ENCODE measurements around the gene STX7.
A peak's percentile ranks its signal among the peaks of the same experiment; 100 is the strongest.
"Not testable (repeated sequence)": the region's sequence is repeated elsewhere in the genome, so short reads cannot be mapped to it uniquely, and the experiment has no call there.

The STX7 gene, protein sequence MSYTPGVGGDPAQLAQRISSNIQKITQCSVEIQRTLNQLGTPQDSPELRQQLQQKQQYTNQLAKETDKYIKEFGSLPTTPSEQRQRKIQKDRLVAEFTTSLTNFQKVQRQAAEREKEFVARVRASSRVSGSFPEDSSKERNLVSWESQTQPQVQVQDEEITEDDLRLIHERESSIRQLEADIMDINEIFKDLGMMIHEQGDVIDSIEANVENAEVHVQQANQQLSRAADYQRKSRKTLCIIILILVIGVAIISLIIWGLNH

DNA sequence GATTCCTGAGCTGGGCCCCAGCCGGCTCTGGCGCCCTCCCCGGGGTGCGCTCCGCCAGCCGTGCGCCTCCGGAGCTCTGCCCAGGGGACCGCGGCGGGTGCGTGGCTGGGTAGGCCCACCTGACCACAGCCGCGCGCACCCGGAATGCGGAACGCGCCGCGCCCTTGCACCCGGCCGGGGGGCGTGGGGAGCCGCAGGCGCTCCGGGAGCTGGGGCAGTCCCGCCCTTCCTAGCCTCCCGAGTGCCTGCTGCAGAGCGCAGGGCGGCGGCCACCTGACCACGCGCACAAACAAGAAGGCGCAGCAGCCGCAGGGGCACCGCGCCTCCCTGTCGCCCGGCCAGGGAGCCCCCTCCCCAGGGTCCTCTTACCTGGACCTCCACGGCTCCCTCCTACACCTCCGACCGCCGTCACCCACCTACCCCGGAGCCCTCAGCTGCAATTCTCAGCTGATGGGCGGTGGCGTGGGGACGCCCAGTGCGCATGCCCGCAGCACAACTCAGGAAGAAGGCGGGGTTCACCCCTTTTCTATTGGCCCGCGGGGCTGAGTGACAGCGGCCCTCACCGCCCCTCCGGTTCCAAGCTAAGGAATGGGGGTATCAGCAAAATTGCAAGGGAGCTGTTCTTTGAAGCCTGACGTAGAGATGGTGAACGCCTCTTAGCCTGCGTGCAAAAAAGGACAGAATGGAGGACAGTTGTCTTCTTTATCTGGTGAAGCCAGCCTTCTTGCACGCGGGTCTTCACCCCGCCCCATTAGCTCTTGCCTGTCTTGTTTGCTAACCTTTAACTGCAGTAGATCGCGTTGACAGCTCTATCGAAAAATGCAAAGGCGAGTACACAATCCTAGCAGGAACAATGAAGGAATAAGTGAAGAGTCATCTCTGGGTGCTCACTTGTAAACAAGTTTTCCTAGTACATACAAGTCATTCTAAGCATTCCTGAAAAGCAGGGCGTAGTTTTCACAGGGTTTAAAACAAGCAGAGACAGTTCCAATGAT lies at the start of gene STX7:
TSS of gene STX7 (minus strand) at position 479 of the 995 bp plus-strand sequence. CDS start 9,586 bp downstream, outside the sequence.
- DNase-seq, result peak; percentile 93

DNA sequence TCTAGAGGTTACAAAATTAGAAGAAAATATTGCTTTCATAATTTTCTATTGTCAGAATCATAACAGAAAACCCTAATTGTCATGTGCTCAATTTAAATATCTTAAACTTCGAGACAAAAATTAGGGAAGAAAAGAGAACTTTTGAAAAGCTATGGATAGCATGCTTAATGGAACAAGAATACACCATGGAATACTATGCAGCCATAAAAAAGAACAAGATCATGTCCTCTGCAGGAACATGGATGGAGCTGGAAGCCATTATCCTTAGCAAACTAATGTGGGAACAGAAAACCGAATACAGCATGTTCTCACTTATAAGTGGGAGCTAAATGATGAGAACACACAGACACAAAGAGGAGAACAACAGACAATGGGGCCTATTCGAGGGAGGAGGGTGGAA lies 47.2 kb upstream of the STX7 start:
- not testable (repeated sequence) for DNase-seq

DNA sequence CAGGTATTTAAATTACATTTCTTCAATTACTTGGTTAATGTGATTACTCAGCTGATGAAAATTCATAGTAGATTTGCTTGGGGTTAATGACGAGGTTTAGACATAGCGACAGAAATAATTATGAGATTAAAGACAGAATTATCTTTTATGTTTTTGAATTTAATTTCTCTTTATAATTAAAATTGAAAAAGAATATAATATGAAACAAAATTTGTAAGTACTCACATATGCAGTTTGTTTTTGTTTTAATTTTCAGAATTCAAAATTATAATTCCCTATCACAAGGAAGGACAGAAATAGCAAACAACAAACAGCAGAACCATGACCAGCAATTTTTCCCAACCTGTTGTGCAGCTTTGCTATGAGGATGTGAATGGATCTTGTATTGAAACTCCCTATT lies 39.5 kb upstream of the STX7 start, which contains the start of gene TAAR8:
TSS of gene TAAR8 (plus strand) at position 301 of the 400 bp plus-strand sequence. CDS start at position 322, 21 bp downstream.
- DNase-seq, result no peak

DNA sequence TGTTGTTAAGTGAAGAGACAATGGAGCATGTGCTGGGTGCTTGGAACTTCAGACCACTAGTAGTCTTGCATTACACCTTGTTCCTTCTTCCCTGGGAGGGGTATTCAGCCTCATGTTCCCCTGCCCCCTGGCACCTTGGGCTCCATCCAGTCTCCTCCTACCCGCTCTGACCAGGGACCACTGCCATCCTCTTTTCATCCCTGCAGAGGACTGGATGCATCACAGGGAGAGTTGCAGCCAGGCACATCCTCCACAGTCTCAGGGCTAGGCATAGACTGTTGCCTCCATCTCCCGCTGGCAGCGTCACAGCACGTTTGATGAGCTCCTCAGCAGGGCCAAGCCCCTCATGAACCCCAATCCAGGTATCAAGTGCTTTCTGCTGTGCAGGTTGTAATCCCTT lies 38.3 kb upstream of the STX7 start:
- DNase-seq, result no peak

DNA sequence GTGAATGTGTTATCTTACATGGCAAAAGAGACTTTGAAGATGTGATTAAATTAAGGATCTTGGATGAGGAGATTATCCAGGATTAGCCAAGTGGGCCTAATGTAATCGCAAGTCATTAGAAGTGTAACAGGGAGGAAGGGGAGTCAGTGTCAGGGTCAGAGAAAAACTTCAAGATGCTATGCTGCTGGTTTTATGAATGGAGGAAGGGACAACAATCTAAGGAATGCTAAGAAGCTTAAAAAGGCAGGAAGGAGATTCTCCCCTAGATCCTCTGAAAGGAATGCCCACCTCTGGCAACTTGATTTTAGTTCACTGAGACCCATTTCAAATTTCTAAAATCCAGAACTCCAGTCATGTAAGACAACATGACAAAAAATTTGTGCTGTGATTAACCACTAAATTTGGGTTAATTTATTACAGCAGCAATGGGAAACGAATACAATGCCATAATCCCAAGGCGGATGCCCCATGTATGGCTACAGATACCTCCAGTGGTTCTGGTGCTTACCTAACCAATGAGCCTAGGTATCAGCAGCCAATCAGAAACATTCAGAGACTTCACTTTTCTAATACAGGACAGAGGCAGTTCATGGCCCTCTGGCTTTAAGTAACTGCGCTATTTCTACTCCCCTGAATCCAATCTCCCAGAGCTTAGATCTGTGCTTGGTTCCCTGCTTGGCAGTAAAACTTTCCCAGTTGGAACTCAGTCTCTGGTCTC lies 36.0 kb upstream of the STX7 start:
- DNase-seq, result no peak

DNA sequence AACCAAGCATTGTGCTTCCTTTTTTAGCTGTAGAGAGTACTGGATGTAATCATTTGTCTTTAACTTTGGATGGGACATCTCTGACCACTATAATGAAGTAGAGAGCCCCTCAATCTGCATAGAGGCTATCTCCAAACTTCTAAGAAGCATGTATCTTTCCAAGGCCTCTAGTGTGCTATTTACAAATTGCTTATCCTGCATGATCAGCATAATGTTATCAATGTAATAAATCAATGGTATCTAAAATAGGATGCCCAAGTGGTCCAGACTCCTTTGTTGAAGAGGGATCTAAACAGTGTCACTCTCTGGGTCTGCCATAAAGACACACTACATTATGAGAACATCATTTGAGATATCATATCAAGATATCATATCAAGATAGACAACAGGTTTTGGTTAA lies 31.9 kb upstream of the STX7 start:
- no peak for DNase-seq

DNA sequence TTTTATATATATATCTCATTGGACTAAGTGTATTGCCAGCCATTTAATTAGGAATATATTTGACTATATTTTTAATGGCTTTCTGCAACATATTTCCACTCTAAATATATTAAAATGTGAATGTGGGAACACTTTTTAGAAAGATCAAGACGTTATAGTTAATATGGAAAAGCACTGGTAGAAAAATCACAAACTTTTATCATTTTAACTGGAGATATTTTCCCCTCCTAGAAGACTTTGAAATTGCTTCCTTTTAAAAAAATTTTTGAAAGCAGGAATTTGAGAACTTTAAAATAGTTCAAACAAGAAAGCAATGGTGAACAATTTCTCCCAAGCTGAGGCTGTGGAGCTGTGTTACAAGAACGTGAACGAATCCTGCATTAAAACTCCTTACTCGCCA lies 25.1 kb upstream of the STX7 start, which contains the start of gene TAAR9:
TSS of gene TAAR9 (plus strand) at position 301 of the 400 bp plus-strand sequence. CDS start at position 314, 13 bp downstream.
- no peak for DNase-seq

DNA sequence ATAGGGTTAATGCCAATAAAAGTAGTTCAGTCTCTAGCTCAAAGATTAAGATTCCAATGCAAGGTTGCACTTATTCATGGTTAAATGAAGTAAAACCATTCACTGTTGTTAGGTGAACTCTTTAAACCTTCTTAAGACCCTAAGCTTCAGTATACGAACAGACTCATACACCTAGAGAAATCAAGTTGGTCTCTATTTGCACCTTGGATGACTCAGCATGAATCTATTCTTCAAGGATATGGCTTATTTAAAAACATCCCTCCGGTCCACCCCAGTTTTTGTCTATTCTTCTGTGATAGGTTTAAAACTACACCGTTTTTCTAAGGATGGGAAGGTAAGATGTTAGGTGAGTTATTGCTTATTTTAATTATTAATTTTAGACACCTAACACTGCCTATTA lies 24.2 kb upstream of the STX7 start:
- no peak for DNase-seq

DNA sequence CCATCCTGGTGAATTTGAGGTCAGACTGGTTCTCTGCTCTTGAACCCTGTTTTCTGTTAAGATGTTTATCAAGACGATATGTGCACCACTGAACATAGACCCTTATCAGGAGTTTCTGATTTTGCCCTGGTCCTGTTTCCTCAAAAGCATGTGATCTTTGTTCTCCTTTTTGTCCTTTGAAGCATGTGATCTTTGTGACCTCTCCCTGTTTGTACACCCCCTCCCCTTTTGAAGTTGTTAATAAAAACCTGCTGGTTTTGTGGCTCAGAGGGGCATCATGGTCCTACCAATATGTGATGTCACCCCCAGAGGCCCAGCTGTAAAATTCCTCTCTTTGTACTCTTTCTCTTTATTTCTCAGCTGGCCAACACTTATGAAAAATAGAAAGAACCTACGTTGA lies 21.6 kb upstream of the STX7 start:
- DNase-seq, result not testable (repeated sequence)

DNA sequence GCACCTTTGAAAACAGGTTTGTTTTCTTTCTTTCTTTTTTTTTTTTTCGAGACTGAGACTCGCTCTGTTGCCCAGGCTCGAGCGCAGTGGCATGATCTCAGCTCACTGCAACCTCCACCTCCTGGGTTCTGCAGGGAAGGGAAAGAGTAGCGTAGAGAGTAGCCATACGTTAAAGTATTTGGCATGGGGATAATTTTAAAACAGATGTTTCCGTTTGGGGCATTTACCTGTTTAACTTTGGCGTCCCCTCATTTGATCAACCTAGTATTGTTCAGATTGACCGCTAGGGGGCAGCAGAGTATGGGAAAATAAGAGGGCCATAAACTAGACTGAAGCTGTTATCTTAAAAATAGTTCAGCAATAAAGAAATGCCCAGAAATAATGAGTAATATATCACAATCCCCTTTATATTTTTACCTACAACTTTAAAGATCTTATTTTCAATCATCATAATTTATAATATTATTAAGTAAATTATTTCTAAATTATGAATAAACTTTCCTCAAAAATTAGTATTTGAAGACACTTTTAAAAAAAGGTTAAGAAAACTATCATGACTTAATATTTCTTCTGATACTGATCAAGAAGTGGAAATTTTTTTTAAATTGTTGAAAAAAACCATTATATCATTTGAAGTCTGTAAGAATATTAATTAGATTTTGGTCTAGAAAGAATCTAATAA lies 17.5 kb upstream of the STX7 start:
- DNase-seq, result peak; percentile 41

DNA sequence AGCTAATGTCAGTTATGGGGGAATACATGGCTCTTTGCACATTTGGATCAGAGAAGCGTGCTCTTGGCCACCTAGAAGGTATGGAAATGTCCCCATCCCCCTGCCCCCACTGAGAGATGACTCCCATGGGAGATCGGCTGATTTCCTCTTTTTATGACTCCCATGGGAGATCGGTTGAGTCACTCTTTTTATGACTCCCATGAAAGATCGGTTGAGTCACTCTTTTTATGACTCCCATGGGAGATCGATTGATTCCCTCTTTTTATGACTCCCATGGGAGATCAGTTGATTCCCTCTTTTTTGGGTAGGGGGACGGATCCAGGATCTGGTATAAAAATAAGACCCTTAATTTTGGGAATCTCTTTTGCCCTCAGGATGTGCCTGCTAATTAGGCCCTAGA lies 14.9 kb upstream of the STX7 start:
- no peak for DNase-seq

DNA sequence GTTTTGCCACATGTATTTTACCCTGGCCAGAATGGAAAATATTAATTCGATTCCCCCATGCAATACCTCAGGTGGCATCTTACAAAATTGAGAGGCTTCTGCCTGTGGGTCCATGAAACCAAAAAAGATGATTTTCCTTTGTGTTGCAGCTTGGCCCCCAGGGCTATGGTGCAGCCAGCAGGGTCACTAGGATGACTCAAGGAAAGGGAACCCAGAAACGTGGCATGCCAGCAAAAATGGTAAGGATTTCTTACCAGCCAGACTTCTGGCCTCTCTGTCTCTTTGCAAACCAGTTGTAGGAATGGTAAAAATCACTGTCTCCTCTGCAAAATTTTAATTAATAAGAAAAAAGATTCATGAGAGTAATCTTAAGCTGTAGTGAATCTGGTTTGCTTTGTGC lies 13.5 kb upstream of the STX7 start:
- DNase-seq, result no peak

DNA sequence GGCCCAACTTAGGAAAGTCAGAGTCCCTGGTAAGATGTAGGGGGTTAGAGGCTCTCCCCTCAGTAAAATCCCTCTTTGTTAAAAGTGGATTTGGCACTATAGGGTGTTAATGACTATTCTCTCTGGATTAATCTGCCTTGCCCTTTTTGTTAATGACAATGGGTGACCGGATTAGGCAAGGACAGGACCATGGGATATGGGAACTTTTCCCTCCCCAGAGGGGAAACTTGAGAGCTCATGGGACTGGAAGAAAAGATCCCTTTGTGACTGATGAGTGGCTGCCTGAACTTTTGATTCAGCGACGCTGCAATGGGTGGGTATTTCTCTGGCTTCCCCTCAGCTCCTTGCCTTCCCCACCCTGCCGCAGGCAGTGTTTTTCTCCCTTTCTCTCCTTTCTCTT lies 12.9 kb upstream of the STX7 start:
- no peak for DNase-seq

DNA sequence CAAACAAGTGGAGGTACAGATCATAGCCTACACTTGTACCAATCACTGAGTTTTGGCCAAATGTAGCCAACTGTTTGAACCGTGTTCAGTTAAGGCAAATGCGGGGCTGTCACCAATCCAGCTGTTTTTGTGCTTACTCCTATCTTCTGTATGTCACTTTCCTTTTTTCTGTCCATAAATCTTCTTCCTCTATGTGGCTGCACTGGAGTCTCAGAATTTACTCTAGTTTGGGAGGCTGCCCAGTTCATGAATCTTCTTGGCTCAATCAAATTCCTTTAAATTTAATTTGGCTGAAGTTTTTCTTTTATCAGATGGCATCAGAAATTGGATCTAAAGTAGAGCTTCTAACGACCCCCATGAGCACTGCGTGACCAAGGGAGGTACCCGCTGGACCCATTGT lies 11.7 kb upstream of the STX7 start:
- no peak for DNase-seq

DNA sequence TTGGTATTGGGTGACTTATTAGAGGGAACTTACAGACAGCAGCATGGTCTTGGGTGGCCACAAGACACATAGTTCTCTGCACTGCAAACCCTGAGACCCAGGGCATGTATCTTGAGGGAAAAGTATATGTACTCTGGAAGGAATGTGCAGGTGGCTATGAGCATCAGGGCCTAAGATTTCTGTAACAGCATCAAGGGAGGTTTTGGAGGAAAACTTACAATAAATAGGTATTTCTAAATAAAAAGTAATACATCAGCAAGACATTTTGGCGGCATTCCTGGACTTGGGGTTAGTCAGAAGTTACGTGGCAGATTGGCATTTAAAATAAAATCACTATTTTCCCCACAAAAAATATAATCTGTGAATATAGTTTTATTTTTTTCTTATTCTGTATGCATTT lies 8.0 kb upstream of the STX7 start:
- DNase-seq, result no peak

DNA sequence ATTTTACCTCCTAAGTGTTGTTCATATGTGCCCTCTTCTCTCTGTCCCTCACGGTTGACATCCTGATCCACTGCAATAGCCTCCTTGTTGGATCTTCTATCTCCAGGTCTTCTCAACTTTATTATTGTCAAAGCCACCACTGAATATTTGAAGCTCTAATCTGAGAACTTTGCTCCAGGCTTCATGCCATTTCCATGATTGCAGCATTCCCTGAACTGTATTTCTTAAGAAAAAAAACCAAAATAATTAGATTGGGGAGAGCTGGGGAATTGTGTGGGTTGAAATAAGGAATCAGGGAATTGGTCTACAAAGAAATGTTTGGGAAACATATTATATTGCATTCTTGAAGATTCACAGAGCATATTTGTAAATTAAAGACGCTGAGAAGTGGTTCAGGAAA lies 2.5 kb upstream of the STX7 start:
- DNase-seq, result no peak

DNA sequence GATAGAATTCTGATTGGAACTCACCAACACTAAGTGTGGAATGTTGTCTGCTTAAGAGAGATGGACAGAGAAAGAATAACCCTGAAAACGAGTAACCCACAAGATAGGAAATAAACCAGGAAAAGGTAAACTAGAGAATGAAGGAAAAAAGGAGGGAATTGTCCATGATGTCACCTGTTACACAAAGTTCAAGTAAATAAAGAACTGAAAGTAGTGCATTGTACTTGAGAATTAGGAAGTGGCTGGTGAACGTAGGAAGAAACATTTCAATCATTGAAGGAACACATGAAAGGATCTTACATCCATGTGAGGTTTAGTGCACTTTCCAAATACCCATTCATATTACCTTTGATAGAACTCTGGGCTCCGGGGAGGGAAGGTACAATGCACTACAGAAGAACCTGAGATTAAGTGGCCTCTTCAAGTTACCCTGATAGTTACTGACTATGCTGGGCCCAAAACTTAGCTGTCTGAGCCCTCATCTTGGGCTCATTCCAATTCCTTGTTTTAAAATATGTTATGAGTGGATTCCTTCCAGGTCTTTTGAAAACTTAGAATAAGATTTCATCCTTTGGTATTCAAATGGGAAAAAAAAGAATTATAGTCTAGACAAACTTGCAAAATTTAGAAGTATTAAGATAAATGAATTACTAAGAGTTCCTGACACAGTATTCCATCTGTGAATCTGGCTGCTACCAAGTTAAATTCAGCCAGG lies 1.1 kb upstream of the STX7 start:
- no peak for DNase-seq

DNA sequence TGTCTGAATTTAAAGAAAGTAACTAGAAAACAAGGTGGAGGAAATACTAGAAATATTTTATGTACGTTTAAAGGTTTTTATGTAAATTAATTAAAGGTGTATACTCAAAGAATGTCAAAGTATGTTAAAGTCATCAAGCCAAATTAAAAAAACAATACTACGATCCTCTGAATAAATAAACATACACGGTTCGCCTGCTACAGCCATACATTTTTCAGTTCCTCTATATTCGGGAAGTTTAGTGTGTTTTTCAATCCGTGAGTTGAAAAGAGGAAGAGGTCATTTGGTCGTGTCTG lies 626 bp downstream of the STX7 start:
- DNase-seq, result no peak

DNA sequence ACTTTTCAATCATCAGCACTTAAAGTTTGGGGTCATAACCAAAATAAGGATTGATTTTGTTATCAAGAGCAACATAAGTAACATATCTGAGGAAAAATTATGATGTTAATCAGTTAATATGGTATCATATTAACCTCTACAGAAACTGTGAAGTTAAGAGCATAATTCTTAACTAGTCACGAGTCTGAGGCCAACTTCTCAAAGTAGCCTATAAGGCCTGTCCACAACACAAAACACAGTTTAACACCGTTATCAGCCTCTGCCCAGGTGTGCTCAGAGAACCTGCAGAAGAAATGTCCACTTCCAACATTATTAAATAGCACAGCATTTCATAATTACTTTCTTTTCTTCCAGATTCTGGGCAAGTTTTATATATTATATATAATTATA lies 1.1 kb downstream of the STX7 start:
- no peak for DNase-seq

DNA sequence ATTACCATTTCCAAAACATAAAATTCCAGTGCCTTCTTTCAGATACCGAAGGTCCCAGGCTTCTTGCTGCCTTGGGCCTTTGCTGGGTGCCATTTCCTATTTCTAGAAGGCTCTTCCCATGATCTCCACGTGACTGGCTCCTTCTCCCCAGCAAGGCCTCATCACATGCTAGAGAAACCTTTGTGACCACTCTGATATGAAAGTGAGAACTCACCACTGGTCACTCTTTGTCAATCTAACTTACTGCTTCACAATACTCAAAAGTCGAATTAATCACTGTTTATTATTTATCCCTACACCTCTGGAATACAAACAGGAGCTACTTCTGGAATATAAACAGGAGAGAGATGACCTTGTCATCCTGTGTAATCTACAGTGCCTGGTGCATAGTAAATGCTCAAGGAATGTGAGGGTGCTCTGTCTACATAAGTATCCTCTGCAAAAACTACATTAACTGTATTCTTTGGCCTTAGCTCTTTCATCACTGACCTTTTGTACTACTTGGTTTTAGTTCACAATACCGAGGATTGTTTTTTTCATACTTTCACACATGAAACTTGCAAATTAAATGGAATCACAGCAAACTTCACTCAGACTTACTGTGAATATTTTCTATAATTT lies 1.6 kb downstream of the STX7 start:
- no peak for DNase-seq

All from left hindlimb (tissue), 1 donor.